Naive B cell (primary cell): ENCODE data around the gene DYNC1H1. TPM values are rescaled to one million over a fixed set of nuclear protein-coding genes. Genes with fewer than 3 reads are reported as not detected.
A peak's percentile ranks its signal among the peaks of the same experiment; 100 is the strongest.
"Not testable (repeated sequence)": the region's sequence is repeated elsewhere in the genome, so short reads cannot be mapped to it uniquely, and the experiment has no call there.

Experiments used
- ATAC-seq, 2 donors: fragments of 150-1000 bp; cut with Tn5 transposase; 2 replicates each; pipeline ENCODE4 v1.10.0; 2021; ENCODE audit warnings: low read depth in 2 of 2, mild to moderate bottlenecking in 2 of 2, moderate library complexity in 2 of 2
- DNase-seq: peaks from one replicate; pipeline ENCODE4 v3.0.0; 2022
- H3K27ac Mint-ChIP-seq, 6 donors: one replicate each; pipeline ENCODE4 v1.8.0; 2020 to 2022; ENCODE audit warnings: mild to moderate bottlenecking in 6 of 6, mixed read lengths in 6 of 6, moderate library complexity in 5 of 6, inconsistent platforms in 2 of 6
- H3K27me3 Mint-ChIP-seq, 3 donors: one replicate each; pipeline ENCODE4 v1.8.0; 2021 to 2022; ENCODE audit warnings: mixed read lengths in 3 of 3, mild to moderate bottlenecking in 1 of 3
- H3K36me3 Mint-ChIP-seq, 2 donors: one replicate each; pipeline ENCODE4 v1.8.0; 2020 to 2022; ENCODE audit warnings: mixed read lengths in 2 of 2, inconsistent platforms in 1 of 2, mild to moderate bottlenecking in 1 of 2
- H3K4me1 Mint-ChIP-seq, 3 donors: one replicate each; pipeline ENCODE4 v1.8.0; 2020 to 2022; ENCODE audit warnings: mixed read lengths in 3 of 3, inconsistent platforms in 1 of 3, mild to moderate bottlenecking in 1 of 3, moderate library complexity in 1 of 3
- H3K4me3 Mint-ChIP-seq, 8 donors: one replicate each; pipeline ENCODE4 v1.8.0; 2020 to 2022; ENCODE audit warnings: mild to moderate bottlenecking in 8 of 8, mixed read lengths in 8 of 8, moderate library complexity in 8 of 8, inconsistent platforms in 2 of 8
- H3K9me3 Mint-ChIP-seq, 7 donors: one replicate each; pipeline ENCODE4 v1.8.0; 2020 to 2022; ENCODE audit warnings: mixed read lengths in 7 of 7, mild to moderate bottlenecking in 5 of 7, inconsistent platforms in 2 of 7, moderate library complexity in 1 of 7
- polyA plus RNA-seq, 6 donors: library from polyadenylated mRNA; unstranded; fragments of 300-500 nt; fragmentation: Illumina TruSeq; gene quantifications; one replicate each; pipeline ENCODE4 v1.2.3, GENCODE V29; 2021; ENCODE audit warnings: low read depth in 6 of 6

Gene DYNC1H1
- polyA plus RNA-seq, 6 donors from 2014 or later = 7.4 to 40.9 (median 27.7) TPM

- no peak for ATAC-seq
- no peak overlapping the region for H3K27ac Mint-ChIP-seq
Measured at GRCh38 chr14:101977311-101978071, 13.1 kb downstream of the DYNC1H1 start.

GRCh38 chr14:101979666-101980065 lies 15.3 kb downstream of the DYNC1H1 start:
- ATAC-seq = no peak
- peaks cover 14 to 22% of the 10 kb centered on the region in 2 donors for H3K36me3 Mint-ChIP-seq

More at GRCh38 chr14:101977311-101978071, 13.1 kb downstream of the DYNC1H1 start:
- Mint-ChIP-seq H3K9me3 (no peaks in the 10 kb centered on the region), H3K27me3 (no peaks in the 10 kb centered on the region), H3K4me3 (no peak overlapping the region), H3K4me1 (peaks cover 7 to 16% (median 7%) of the 10 kb centered on the region in 3 donors), H3K36me3 (peaks cover 7 to 15% of the 10 kb centered on the region in 2 donors)
- DNase-seq = no peak

GRCh38 chr14:101980251-101980650 lies 15.9 kb downstream of the DYNC1H1 start:
- peak overlapping the region in 3 of 6 donors; percentile 33 to 74 (median 38) for H3K27ac Mint-ChIP-seq

More at GRCh38 chr14:101979666-101980065, 15.3 kb downstream of the DYNC1H1 start:
- H3K4me3 Mint-ChIP-seq = no peak overlapping the region
- H3K27ac Mint-ChIP-seq = peak overlapping the region in 2 of 6 donors; percentile 38 to 66
- no peaks in the 10 kb centered on the region for H3K27me3 Mint-ChIP-seq
- H3K4me1 Mint-ChIP-seq = peaks cover 5 to 15% (median 6%) of the 10 kb centered on the region in 3 donors
- H3K9me3 Mint-ChIP-seq = no peaks in the 10 kb centered on the region
- DNase-seq = no peak

GRCh38 chr14:101980700-101981099 lies 16.3 kb downstream of the DYNC1H1 start:
- no peaks in the 10 kb centered on the region for H3K9me3 Mint-ChIP-seq
- no peaks in the 10 kb centered on the region for H3K27me3 Mint-ChIP-seq
- DNase-seq = no peak
- H3K36me3 Mint-ChIP-seq = peaks cover 19 to 25% of the 10 kb centered on the region in 2 donors
- H3K4me1 Mint-ChIP-seq = peaks cover 5 to 7% (median 6%) of the 10 kb centered on the region in 3 donors
- peak overlapping the region in 1 of 8 donors; percentile 24 for H3K4me3 Mint-ChIP-seq
- H3K27ac Mint-ChIP-seq = peak overlapping the region in 5 of 6 donors; percentile 21 to 92 (median 70)
- ATAC-seq = no peak

More at GRCh38 chr14:101980251-101980650, 15.9 kb downstream of the DYNC1H1 start:
- H3K27me3 Mint-ChIP-seq = no peaks in the 10 kb centered on the region
- no peak overlapping the region for H3K4me3 Mint-ChIP-seq
- no peak for DNase-seq
- H3K9me3 Mint-ChIP-seq = no peaks in the 10 kb centered on the region
- peaks cover 5 to 9% (median 6%) of the 10 kb centered on the region in 3 donors for H3K4me1 Mint-ChIP-seq
- H3K36me3 Mint-ChIP-seq = peaks cover 14 to 22% of the 10 kb centered on the region in 2 donors
- ATAC-seq = no peak

GRCh38 chr14:101982621-101983020 lies 18.2 kb downstream of the DYNC1H1 start:
- no peak for ATAC-seq
- Mint-ChIP-seq H3K36me3 (peaks cover 31 to 35% of the 10 kb centered on the region in 2 donors), H3K27ac (no peak overlapping the region)

GRCh38 chr14:101984831-101985230 lies 20.5 kb downstream of the DYNC1H1 start:
- H3K4me3 Mint-ChIP-seq, H3K27me3 Mint-ChIP-seq: not testable (repeated sequence)

More at GRCh38 chr14:101982621-101983020, 18.2 kb downstream of the DYNC1H1 start:
- Mint-ChIP-seq H3K4me1 (peaks cover 5 to 7% (median 6%) of the 10 kb centered on the region in 3 donors), H3K4me3 (no peak overlapping the region), H3K9me3 (no peaks in the 10 kb centered on the region), H3K27me3 (no peaks in the 10 kb centered on the region)
- DNase-seq = no peak

GRCh38 chr14:101985957-101986356 lies 21.6 kb downstream of the DYNC1H1 start:
- Mint-ChIP-seq H3K36me3 (peaks cover 26 to 38% of the 10 kb centered on the region in 2 donors), H3K9me3 (no peaks in the 10 kb centered on the region), H3K27me3 (no peaks in the 10 kb centered on the region), H3K4me1 (peaks cover 0 to 1% (median under 1%) of the 10 kb centered on the region in 3 donors), H3K4me3 (no peak overlapping the region), H3K27ac (no peak overlapping the region)
- no peak for DNase-seq
- ATAC-seq = no peak

More at GRCh38 chr14:101984831-101985230, 20.5 kb downstream of the DYNC1H1 start:
- H3K4me1 Mint-ChIP-seq, DNase-seq, H3K27ac Mint-ChIP-seq, H3K9me3 Mint-ChIP-seq, ATAC-seq: not testable (repeated sequence)
- H3K36me3 Mint-ChIP-seq = peaks cover 34 to 38% of the 10 kb centered on the region in 2 donors

- peaks cover 26 to 38% of the 10 kb centered on the region in 2 donors for H3K36me3 Mint-ChIP-seq
- peak overlapping the region in 2 of 6 donors; percentile 65 to 86 for H3K27ac Mint-ChIP-seq
- no peaks in the 10 kb centered on the region for H3K27me3 Mint-ChIP-seq
- H3K4me3 Mint-ChIP-seq = peak overlapping the region in 1 of 8 donors; percentile 23
- no peaks in the 10 kb centered on the region for H3K9me3 Mint-ChIP-seq
- ATAC-seq (no peak), DNase-seq (no peak)
- peaks cover 0 to 5% (median 0%) of the 10 kb centered on the region in 3 donors for H3K4me1 Mint-ChIP-seq
Measured at GRCh38 chr14:101986953-101987352, 22.6 kb downstream of the DYNC1H1 start.

GRCh38 chr14:101988377-101988776 lies 24.0 kb downstream of the DYNC1H1 start:
- DNase-seq (no peak), ATAC-seq (no peak)
- peaks cover 20 to 34% of the 10 kb centered on the region in 2 donors for H3K36me3 Mint-ChIP-seq
- H3K9me3 Mint-ChIP-seq = no peaks in the 10 kb centered on the region
- H3K27ac Mint-ChIP-seq = no peak overlapping the region
- H3K4me1 Mint-ChIP-seq = peaks cover 12 to 20% (median 13%) of the 10 kb centered on the region in 3 donors
- no peaks in the 10 kb centered on the region for H3K27me3 Mint-ChIP-seq
- no peak overlapping the region for H3K4me3 Mint-ChIP-seq

GRCh38 chr14:101991352-101991751 lies 27.0 kb downstream of the DYNC1H1 start:
- DNase-seq (no peak), ATAC-seq (no peak)
- H3K27ac Mint-ChIP-seq = peak overlapping the region in 3 of 6 donors; percentile 8 to 62 (median 19)
- no peak overlapping the region for H3K4me3 Mint-ChIP-seq
- H3K36me3 Mint-ChIP-seq = peaks cover 24 to 40% of the 10 kb centered on the region in 2 donors
- H3K27me3 Mint-ChIP-seq = no peaks in the 10 kb centered on the region
- H3K4me1 Mint-ChIP-seq = peaks cover 19 to 23% (median 19%) of the 10 kb centered on the region in 3 donors
- no peaks in the 10 kb centered on the region for H3K9me3 Mint-ChIP-seq

- H3K9me3 Mint-ChIP-seq = no peaks in the 10 kb centered on the region
- peak; percentile 99 to 100 for ATAC-seq
- H3K36me3 Mint-ChIP-seq = peaks cover 32 to 39% of the 10 kb centered on the region in 2 donors
- peak overlapping the region in 1 of 8 donors; percentile 75 for H3K4me3 Mint-ChIP-seq
- peak overlapping the region in 5 of 6 donors; percentile 18 to 85 (median 53) for H3K27ac Mint-ChIP-seq
- no peaks in the 10 kb centered on the region for H3K27me3 Mint-ChIP-seq
- peak; percentile 68 for DNase-seq
- H3K4me1 Mint-ChIP-seq = peaks cover 19 to 23% (median 19%) of the 10 kb centered on the region in 3 donors
Measured at GRCh38 chr14:101992708-101993107, 28.3 kb downstream of the DYNC1H1 start.

GRCh38 chr14:101997429-101998336 lies 33.3 kb downstream of the DYNC1H1 start:
- Mint-ChIP-seq H3K36me3 (peaks cover 27 to 36% of the 10 kb centered on the region in 2 donors), H3K4me1 (peaks cover 11 to 14% (median 13%) of the 10 kb centered on the region in 3 donors), H3K4me3 (no peak overlapping the region), H3K9me3 (no peaks in the 10 kb centered on the region), H3K27me3 (no peaks in the 10 kb centered on the region), H3K27ac (peak overlapping the region in 1 of 6 donors; percentile 69)
- DNase-seq = no peak
- ATAC-seq = no peak

GRCh38 chr14:102000902-102001301 lies 36.5 kb downstream of the DYNC1H1 start:
- DNase-seq = no peak
- Mint-ChIP-seq H3K4me1 (no peaks in the 10 kb centered on the region), H3K36me3 (peaks cover 16 to 21% of the 10 kb centered on the region in 2 donors), H3K27ac (no peak overlapping the region), H3K4me3 (no peak overlapping the region), H3K27me3 (no peaks in the 10 kb centered on the region), H3K9me3 (no peaks in the 10 kb centered on the region)
- no peak for ATAC-seq
